Measurements from ENCODE around the gene TSPYL6. TPM values are rescaled to one million over a fixed set of nuclear protein-coding genes. Genes with fewer than 3 reads are reported as not detected.

Gene TSPYL6
- total and polyA plus RNA-seq, 2 of the 4 experiments (the other 2 are of a cell fraction), result not detected

DNA sequence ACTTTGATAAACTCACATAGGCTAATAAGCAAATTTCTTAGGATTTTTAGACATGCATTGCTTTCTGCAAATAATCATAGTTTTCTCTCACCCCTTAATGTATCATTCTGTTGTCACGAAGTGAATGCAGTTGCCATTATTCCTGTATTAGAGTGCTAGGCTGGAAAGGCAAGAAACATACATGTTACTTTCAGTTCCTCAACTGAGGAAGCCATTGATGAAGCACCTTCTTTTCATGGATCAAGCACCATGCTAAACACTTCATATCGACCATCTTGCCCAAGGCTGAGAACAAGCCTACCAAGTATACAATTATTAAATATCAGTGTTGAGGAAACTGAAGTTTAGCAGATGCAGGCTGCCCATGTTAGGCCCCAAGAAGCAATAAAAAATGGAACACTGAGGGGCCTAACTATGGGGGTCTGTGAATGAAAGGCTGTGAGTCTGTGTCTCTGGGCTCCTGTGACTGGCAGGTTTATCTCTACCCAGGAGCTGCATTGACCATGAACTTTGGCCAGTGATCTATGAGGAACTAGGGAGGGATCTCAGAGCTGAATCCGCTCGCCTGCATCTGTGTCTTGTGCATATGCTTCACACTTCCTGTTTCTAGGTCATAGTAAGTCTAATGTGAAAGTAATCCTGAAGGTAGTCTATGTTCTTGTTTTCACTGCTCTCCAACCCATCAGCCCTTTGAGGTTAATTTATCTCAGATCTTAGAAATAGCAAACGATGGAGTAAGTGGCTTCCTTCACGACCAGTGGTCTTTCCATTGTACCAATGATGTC lies 16.0 kb upstream of the TSPYL6 start:
- H3K79me1 ChIP-seq (ENCODE audit: low read depth in 1 of 2, low read length in 2 of 2), result no peaks in the 10 kb centered on the region
- no peak for TF ChIP-seq BHLHE40 (IDR thresholded peaks at IDR 0.05; ENCODE audit: low read depth, low read length)
- TF ChIP-seq CEBPB (IDR thresholded peaks at IDR 0.05; ENCODE audit: low read depth, low read length), result no peak
- TF ChIP-seq RCOR1 (IDR thresholded peaks at IDR 0.05; ENCODE audit: insufficient replicate concordance, low read length), result no peak
- no peak for TF ChIP-seq RAD21 (IDR thresholded peaks at IDR 0.05; ENCODE audit: low read length)
- TF ChIP-seq, protein P1, sequence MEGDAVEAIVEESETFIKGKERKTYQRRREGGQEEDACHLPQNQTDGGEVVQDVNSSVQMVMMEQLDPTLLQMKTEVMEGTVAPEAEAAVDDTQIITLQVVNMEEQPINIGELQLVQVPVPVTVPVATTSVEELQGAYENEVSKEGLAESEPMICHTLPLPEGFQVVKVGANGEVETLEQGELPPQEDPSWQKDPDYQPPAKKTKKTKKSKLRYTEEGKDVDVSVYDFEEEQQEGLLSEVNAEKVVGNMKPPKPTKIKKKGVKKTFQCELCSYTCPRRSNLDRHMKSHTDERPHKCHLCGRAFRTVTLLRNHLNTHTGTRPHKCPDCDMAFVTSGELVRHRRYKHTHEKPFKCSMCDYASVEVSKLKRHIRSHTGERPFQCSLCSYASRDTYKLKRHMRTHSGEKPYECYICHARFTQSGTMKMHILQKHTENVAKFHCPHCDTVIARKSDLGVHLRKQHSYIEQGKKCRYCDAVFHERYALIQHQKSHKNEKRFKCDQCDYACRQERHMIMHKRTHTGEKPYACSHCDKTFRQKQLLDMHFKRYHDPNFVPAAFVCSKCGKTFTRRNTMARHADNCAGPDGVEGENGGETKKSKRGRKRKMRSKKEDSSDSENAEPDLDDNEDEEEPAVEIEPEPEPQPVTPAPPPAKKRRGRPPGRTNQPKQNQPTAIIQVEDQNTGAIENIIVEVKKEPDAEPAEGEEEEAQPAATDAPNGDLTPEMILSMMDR (conservative IDR thresholded peaks at IDR 0.05; ENCODE audit: low read depth, low read length), result no peak
- TF ChIP-seq, protein P2, sequence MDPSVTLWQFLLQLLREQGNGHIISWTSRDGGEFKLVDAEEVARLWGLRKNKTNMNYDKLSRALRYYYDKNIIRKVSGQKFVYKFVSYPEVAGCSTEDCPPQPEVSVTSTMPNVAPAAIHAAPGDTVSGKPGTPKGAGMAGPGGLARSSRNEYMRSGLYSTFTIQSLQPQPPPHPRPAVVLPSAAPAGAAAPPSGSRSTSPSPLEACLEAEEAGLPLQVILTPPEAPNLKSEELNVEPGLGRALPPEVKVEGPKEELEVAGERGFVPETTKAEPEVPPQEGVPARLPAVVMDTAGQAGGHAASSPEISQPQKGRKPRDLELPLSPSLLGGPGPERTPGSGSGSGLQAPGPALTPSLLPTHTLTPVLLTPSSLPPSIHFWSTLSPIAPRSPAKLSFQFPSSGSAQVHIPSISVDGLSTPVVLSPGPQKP (IDR thresholded peaks at IDR 0.05; ENCODE audit: borderline replicate concordance, low read depth, low read length), result no peak
- no peak for TF ChIP-seq USF2 (IDR thresholded peaks at IDR 0.05; ENCODE audit: low read depth, low read length)
- TF ChIP-seq FOS (IDR thresholded peaks at IDR 0.05; ENCODE audit: low read depth, low read length), result no peak
- no peak for TF ChIP-seq RFX5 (IDR thresholded peaks at IDR 0.05; ENCODE audit: low read depth, low read length)
- no peak for TF ChIP-seq POLR2A (IDR thresholded peaks at IDR 0.05; ENCODE audit: low read depth, low read length)
- no peak for TF ChIP-seq MAFK (IDR thresholded peaks at IDR 0.05; ENCODE audit: low read depth, low read length)
- no peak for TF ChIP-seq MXI1 (IDR thresholded peaks at IDR 0.05; ENCODE audit: borderline replicate concordance, low read depth, low read length)
- TF ChIP-seq MAZ (IDR thresholded peaks at IDR 0.05; ENCODE audit: borderline replicate concordance, low read depth, low read length), result no peak
- no peak for TF ChIP-seq NFE2L2 (IDR thresholded peaks at IDR 0.05; ENCODE audit: low read depth, low read length)
- TF ChIP-seq CHD1 (IDR thresholded peaks at IDR 0.05; ENCODE audit: low read depth, low read length), result no peak
- TF ChIP-seq SMC3 (IDR thresholded peaks at IDR 0.05; ENCODE audit: low read depth, low read length), result no peak
- no peak for DNase-seq
- H2AFZ ChIP-seq (replicated peaks; ENCODE audit: low read length, poor library complexity), result no peak overlapping the region
- no peak overlapping the region for H3K9ac ChIP-seq (ENCODE audit: low read depth, low read length)
- BruUV-seq (replicated peaks), result no TSS peak
- H3K4me3 ChIP-seq (ENCODE audit: insufficient read depth, low read depth, low read length), result no peak overlapping the region
- no peak for ATAC-seq (ENCODE audit: low read depth)
- no peak overlapping the region for H2BK20ac ChIP-seq (ENCODE audit: low read depth, low read length)
- H3K9me3 ChIP-seq (ENCODE audit: control insufficient read depth, insufficient read depth, low read length), result no peaks in the 10 kb centered on the region
- no peak overlapping the region for H4K91ac ChIP-seq (ENCODE audit: insufficient read depth, low read depth, low read length)
- no peaks in the 10 kb centered on the region for H3K9me1 ChIP-seq (ENCODE audit: insufficient read depth, low read length)
- no peaks in the 10 kb centered on the region for H3K36me3 ChIP-seq (ENCODE audit: control insufficient read depth, insufficient read depth, low read length)
- no peak overlapping the region for H3K27ac ChIP-seq (ENCODE audit: insufficient read depth, low read length)
- intact Hi-C loops (cut with micrococcal nuclease), result loop anchor here (5.0 kb wide), 1 partner anchor 35 kb away; no protein-coding TSS in a partner anchor
- ChIA-PET POLR2A (ENCODE audit: unreplicated experiment) (no interaction called here), CTCF (no interaction called here)
- H3K4me1 ChIP-seq (ENCODE audit: control insufficient read depth, insufficient read depth, low read length), result no peaks in the 10 kb centered on the region
- H4K8ac ChIP-seq (ENCODE audit: low read depth in 2 of 2, low read length in 2 of 2), result no peak overlapping the region
- H2BK5ac ChIP-seq (ENCODE audit: low read depth, low read length, poor library complexity, severe bottlenecking), result no peak overlapping the region
- no peak overlapping the region for H3K23ac ChIP-seq (ENCODE audit: low read depth, low read length)
- H2BK120ac ChIP-seq (ENCODE audit: low read depth, low read length), result no peak overlapping the region
- WGBS, 2 experiments (ENCODE audit: extremely low coverage in 2 of 2, insufficient read length in 1 of 2), result no CpG with 5 or more reads among the region's 6 CpGs
- no peak overlapping the region for H2AK9ac ChIP-seq (replicated peaks; ENCODE audit: low read depth, low read length, poor library complexity)
- dilution Hi-C loops (cut with HindIII; ENCODE audit: low sequenced_read_pairs, unreplicated experiment), result no loop called here
- in situ Hi-C loops (cut with MboI; ENCODE audit: low sequenced_read_pairs), result no loop called here
- H3K4ac ChIP-seq (ENCODE audit: low read depth, low read length), result no peak overlapping the region
- no peak overlapping the region for H3K4me2 ChIP-seq (ENCODE audit: low read depth, low read length)
- H3K18ac ChIP-seq (ENCODE audit: low read depth, low read length), result no peak overlapping the region
- H3K56ac ChIP-seq (ENCODE audit: extremely low read depth, insufficient read depth, low read length), result no peak overlapping the region
- no peak overlapping the region for H3K14ac ChIP-seq (replicated peaks; ENCODE audit: low read depth, low read length)
- H4K20me1 ChIP-seq (ENCODE audit: insufficient read depth, low read length), result no peaks in the 10 kb centered on the region
- no peaks in the 10 kb centered on the region for H3K27me3 ChIP-seq (ENCODE audit: control insufficient read depth, insufficient read depth, low read length)
- no peak overlapping the region for H2AK5ac ChIP-seq (ENCODE audit: low read depth, low read length)
- H2BK15ac ChIP-seq (ENCODE audit: low read depth, low read length), result no peak overlapping the region
- H4K5ac ChIP-seq (ENCODE audit: low read depth, low read length), result no peak overlapping the region

Measured in IMR-90 (cell line).